NCI-H1694 (cell line): ENCODE measurements around the gene CBX5.
"Not testable (repeated sequence)": the region's sequence is repeated elsewhere in the genome, so short reads cannot be mapped to it uniquely, and the experiment has no call there.

ENCODE experiments used
- DNase-seq: peaks from one replicate; lab custom pipeline; 2025; lab: John Stamatoyannopoulos, UW

The CBX5 gene

DNA sequence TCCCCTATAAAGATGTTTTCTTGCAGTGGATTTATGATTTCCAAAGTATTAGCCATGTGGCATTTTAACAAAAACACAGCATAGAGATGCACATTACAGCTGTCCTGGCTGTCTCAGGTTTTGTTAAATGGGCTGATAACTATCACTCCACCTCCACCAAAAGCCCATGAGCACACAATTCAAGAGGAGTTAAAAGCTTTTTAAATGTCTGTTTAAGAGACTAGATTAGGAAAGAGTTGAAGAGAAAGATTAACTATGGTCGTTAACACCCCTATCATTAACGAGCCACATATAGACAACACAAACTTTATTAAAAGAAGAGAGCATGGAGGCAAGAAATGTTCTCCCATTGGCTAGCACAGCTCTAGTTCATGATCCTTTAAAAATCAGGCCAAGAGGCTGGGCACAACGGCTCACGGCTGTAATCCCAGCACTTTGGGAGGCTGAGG lies 14.5 kb downstream of the CBX5 start:
- no peak for DNase-seq

DNA sequence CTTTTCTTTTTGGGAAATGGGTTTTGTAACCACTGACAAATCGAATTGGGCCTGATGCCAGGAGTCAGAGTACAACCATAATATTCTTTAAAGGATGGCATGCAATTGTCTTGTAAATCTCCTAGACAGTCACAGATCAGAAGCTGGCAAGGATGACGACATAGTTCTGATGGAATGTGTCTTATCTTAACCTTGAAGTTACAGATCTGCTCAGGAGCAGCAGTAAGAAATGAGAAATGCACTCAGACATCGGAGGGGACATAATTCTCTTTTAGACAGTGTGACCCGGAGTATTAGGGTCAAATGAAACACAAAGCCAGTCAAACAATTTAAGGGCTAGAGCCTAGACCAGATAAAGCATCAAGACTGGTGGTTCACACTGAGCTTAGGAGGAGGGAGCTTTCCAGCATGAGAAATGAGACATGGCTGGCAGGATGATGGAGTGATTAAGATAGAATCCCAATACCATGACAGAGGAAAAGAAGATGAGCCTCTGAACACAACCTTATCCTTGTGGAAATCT lies 17.5 kb downstream of the CBX5 start:
- DNase-seq = no peak

DNA sequence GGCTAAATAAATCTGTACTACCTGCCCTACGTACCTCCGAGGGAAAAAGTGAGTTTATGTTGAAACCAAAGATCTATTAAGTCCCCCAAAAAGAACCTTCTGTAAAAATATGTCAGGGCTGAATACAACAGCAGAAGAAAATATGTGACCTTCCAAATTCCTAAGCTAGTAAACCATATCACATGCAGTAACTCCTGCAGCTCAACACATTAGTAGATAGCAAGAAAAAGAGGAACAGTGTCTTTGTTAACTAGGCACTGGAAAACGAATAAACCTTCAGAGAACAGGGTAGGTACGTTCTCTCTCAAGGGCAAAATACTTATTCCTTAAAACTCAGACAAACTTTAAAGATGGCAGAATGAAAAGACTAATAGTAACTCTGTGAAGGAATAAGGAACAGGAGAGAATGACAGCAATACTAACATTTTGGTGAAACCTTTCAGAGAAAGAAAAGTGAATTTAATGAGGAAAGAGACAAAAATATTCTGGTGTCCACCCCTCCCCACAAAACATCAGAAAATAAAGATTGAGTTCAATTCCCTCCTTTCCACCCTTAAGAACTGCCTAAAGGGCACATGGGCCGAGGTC lies 18.0 kb downstream of the CBX5 start:
- DNase-seq = no peak

DNA sequence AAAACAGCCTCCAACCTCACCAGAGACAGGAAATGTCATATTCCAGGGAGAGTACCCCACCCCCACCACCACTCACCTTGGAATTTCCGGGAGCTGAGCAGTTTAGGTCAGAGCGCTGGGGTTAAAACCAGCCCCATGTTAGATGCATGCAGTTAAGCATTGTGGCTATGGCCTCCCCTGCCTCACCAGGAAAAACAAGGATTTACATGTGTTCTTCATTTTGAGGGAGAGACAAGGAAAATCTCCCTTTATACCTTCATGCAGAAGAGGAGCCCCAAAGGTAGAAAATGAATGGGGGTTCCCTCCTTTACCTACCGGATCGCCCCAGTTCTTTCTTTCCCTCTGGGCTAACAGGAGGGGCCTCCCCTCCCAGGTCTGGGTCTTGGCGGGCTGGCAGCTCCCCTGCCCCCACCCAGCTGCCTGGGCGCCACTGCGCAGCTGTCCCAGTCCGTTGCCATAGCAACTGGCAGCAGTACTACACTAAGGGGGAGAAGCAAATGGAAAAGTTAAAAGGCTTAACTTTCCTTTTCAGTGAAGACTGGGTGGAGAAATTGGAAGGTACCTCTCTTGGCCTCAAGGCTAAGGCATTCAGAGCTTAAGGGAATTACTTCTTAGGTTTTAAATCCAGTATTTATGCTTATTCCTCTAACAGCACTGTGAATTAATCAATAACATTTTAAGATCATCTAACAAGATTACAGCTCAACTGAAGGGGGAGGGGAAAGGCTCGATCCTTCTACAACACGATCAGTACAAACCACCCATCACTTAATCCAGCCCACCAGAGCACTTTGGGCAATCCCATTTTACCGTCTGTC lies 20.5 kb downstream of the CBX5 start:
- DNase-seq = peak; percentile 75

DNA sequence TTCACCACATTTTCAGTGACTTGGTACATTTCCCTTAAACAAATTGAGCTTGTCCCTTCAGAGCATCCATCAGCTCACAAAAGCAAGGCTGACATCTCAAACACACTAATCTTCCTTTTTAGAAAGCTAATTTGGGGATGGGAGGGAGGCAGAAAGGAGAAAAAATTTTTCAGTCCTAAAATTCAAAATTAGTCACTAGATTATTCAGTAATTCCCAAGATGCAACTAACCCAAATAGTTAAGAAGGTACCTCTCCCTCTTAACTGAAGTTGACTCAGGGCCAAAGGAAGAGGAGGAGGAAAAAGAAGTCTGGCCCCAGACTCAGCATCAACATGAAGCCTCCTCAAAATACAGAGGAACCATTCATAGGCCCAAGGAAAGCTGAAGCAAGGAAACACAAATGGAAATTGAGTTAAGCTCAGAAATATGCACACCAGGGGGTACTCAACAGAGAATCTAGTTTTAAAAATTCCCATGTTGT lies 21.7 kb downstream of the CBX5 start:
- no peak for DNase-seq

DNA sequence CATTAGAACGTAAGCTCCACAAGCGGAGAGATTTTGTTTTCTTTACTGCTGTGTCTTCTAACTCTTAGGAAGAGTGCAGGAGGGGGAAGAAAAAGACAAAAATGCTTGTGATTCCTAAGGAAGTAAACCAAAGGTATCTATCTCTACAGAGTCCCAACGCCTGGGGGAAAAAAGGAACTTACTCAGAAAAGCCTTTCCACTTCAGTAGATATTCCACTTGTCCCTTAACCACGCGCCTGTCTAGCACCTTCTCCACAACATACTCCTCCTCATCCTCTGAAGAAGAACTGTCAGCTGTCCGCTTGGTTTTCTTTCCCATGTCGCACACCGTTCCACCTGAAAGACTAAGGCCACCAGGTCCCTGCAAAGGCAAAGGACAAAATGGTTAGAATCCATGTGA lies 22.6 kb downstream of the CBX5 start:
- no peak for DNase-seq

DNA sequence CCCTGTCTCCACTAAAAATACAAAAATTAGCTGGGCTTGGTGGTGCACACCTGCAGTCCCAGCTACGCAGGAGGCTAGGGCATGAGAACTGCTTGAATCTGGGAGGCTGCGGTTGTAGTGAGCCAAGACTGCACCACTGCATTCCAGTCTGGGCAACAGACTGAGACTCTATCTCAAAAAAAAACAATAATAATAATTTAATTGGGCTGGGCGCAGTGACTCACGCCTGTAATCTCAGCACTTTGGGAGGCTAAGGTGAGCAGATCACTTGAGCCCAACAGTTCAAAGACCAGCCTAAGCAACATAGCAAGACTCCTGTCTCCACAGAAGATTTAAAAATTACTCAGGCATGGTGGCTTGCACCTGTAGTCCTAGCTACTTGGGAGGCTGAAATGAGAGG lies 26.7 kb downstream of the CBX5 start:
- no peak for DNase-seq

DNA sequence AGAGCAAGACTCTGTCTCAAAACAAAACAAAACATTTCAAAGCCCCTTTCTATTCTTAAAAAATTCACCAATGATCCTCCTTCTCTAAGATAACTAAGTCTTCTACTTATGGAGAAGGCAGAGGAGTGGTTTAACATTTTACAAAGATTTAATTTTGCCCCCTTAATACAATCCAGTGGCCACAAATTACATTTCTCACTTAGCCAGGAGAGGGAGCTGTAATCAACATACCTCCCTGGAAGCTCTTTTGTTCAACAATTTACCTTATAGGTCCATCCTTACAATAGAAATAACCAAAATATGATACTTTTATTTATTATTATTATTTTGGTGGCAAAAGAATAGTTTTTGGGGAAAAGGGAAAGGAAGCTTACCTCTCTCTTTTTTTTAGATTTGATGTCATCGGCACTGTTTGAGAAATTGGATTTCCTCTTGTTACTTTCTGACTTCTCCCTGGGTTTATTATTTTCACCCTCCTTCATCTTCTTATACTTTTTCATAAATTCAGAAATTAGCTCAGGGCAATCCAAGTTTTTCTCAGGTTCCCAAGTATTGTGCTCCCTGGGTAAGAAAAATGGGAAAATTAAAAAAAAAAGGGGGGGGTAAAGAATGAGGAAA lies 28.1 kb downstream of the CBX5 start:
- DNase-seq = peak; percentile 36

DNA sequence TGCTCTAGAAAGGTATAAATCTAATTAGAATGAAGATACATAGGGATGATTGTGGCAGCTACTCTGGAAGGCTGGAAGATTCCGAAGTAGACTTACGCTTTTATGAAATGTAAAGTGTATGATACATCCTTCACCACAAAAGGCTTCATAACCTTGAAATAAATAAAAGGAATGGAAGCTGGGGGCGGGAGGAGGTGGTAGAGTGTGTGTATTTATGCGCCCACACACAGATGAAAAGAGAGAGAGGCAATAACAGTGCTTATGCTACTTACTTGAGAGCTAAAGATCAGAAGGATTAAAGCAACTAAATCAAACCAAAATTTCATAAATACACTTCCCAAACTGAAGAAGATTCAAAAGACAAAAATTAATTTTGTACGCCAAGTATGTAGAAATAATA lies 30.4 kb downstream of the CBX5 start:
- no peak for DNase-seq

DNA sequence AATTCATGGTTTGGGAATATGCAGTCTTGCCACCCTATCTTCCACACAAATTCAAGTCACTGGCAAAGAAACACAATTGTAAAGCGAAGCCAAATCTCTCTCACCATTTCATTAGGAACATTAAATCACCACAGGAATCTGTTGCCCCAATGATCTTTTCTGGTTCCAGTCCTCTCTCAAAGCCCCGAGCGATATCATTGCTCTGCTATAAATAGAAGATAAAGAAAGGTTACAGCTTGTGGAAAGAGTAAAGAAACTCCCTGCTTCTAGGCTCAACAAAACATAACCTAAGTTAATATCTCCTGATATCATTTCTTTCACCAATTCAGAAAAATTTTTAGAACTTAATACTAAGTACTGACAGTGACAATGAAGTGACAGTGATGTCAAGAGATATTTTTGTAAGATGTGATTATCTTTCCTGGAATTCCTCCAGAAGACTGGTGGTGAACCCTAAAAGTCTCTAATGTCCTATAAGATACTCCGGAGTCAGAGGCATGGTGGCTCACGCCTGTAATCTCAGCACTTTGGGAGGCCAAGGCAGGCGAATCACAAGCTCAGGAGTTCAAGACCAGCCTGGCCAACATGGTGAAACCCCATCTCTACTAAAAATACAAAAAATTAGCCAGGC lies 33.8 kb downstream of the CBX5 start:
- no peak for DNase-seq

DNA sequence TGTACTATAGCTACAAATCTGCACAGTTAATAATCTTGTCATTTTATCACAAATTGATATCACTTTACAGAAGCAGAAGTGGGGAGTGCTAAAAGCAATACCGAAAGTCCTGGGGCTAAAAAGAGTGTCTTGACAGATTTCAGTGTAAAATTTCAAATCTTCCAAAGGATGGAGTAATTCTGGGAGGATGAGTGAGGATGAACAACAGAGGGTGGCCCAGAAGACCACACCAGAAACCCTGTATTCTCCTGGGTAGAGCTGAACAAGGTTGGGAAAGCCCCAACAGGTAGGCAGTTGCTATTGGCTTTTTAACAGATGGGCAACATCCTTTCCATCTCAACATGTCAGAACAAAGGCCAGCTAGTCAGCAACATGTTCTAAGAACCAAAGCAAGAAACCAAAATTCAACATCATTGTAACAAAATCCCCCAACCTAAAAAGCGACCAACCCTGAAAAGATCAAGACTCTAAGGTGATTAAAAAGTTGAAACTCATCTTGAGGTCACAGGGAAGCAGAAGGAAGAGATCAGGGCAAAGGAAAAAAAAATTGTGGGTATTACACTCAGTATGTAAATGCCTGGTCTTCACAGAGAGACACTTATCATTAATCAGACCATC lies 38.8 kb downstream of the CBX5 start:
- DNase-seq = no peak

DNA sequence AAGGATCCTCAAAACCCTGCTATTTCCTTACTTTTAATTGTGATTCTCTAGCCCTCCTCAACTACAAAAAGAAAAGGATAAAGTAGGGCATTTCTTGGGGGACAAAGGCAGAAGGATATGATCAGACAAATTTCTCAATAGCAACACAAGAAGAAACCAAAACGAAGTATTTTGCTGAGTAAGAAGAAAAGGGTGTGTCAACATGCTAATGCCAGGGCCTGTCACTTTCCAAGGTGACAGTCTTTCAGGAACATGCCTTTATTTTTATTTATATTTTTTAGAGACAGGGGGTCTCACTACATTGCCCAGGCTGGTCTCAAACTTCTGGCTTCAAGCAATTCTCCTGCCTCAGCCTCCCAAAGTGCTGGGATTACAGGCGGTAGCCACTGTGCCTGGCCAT lies 39.8 kb downstream of the CBX5 start:
- DNase-seq = no peak

DNA sequence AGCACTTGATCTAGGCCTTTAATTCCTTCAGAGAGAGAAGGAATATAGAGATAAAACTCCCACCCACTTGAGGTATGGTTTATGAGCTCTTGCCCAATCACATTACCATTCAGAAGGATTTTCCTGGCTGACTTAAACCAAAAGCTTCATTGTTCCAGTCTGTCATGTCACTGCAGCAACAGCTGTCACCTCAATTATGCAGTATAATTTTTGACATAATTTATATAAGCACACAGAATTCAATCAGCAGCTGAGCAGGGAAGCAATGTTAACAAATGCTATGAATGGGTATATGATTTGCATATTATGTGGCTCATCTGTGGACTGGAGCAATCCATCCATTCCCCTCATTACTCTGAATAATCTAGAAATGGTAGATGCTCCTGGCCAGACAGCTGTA lies 40.3 kb downstream of the CBX5 start:
- peak; percentile 77 for DNase-seq

DNA sequence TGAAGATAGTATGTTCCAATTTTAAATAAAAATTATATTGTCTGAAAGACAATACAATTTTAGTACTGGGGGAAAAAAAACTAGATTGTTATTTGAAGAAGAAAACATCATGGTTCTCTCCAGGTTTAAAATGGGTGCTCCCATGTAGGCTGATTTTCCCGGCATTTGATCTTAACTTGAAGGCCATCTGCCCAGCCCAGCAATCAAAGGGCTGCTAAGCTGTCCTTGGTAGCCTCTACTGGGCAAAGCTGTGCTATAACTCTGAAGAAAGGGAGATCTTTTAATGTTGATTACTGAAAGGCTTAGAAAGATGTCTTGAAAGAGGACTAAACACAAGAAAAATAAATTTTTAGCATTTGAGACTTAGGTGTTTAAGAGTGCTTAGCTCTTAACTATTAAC lies 41.4 kb downstream of the CBX5 start:
- no peak for DNase-seq

DNA sequence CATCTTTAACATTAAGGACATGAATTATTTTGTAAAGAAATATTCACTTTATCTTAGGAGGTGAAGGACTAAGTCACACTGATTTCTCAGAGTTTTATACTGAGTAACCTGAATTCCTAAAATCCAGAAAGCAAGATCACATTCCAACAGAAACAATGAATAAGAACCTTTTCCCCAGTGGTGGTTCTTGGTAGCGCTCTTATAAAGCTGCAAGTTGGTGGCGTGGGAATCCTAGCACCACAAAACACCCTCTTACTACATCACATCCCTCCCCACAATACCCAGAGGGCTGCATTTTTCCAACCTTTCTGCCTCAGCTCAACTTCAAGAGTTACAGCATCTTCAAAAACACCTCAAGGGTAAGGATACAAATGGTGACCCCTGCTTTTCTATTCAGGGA lies 47.1 kb downstream of the CBX5 start:
- no peak for DNase-seq

DNA sequence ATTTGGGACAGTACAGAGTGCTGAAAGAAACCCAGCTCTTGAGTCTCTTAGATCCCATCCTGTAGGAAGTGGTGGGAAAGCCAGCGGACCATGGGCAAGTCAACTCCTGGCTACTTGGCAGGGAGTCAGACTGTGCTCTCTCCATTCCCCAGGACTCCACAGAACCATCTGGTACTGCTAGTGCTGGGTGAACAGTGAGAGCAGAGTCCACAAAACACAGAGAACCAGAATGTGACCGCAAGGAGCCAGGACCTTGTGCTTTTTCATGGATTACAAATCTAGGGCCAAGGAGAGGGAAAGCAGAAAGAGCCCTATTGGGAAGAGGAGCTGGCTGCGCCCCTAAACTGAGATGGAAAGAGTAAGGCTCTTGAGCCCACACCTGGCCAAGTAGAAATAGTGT lies 48.7 kb downstream of the CBX5 start:
- DNase-seq = not testable (repeated sequence)

DNA sequence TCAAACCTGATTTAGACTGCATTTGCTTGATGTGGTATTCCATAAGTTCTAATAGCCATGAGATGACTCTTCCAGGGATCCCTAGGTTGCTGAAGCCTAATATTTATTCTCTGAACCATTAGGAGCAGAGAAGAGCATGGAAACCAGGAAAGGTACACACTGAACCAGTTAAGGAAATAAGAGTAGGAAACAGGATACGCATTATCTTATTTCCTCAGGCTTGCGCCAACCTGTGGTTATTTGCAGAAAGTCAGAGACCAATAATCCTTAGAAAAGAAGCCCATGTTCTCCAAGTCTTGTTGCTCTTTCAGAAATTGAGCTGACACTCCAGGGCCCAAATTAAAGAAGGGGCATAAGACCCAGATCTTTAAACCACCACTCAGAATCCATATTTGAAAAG lies 49.4 kb downstream of the CBX5 start:
- DNase-seq = no peak

DNA sequence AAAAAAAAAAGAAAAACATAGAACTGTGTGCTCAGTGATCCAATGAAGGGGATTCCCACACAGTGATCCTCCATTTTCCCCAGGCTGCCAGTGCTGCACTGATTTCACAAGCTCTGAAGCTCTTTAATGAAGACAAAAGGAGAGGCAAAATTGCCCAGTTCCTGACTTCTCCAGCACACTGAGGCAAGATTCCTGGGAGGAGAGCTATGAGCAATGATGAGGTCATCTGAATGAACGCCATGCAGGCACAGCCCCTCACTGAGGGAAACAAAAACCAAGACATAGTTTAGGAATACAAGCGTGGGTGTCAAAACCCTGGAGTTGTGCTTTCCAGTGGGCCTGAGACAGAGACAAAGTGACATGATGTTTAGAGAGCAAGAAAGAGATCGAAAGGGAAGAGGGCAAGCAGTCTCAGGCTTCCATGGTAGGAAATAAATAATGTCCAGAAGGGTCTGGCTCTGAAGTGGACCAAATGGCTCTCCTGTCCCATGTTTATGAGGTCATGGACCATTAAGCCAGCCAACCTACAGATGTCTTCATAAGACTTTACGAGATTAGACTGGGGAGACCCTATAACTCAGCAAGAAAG lies 50.2 kb downstream of the CBX5 start:
- no peak for DNase-seq

DNA sequence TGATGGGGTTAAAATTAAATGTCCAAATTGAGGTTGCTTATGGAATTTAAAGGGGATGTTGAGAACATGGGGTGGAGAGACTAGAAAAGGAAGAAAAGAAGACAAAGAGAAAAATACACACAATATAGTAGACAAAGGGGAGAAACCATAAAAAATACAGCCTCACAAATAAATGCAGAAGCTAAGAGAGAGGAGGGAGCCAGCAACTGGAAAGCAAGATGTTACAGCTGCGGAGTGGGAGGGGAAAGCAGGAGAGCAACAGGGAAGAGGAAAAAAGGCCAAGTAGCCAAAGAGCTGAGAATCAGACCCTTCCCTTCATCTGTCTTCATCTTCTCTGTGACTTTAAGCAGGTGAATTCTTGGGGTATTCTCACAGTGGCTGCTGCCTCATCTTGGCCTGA lies 51.5 kb downstream of the CBX5 start:
- DNase-seq = peak; percentile 13

DNA sequence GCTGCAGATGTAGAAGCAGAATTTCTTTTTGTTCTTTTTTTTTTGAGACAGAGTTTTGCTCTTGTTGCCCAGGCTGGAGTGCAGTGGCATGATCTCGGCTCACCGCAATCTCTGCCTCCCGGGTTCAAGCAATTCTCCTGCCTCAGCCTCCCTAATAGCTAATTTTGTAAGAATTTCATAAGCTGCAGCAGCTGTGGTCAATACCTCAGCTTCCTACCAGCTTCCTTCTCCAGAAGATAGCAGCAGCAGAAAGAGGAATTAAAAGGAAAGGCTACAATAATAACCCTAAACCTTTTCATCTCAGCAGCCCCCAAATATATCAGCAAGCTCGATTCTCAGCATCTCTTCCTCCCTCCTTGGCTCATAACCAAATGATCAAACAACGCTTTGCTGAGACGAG lies 52.0 kb downstream of the CBX5 start:
- DNase-seq = not testable (repeated sequence)

DNA sequence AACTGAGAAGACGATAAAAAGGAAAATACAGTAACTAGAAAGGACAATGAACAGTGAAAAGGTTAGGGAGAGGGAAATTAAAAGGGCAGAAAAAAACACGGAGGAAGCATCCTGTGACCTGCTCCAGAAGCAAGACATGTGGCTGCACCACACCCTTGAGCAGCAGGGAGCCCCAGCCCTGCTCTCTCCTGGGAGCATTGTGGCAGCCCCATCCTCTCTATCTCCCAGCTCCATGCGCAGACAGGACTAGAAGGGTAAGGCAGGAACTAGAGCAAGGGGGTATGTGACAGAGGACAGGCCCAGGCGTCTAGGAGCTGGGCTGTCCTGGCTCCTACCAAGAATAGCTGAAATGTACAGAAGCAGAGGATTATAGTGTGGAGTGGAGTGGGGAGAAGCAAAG lies 52.5 kb downstream of the CBX5 start:
- DNase-seq = no peak

DNA sequence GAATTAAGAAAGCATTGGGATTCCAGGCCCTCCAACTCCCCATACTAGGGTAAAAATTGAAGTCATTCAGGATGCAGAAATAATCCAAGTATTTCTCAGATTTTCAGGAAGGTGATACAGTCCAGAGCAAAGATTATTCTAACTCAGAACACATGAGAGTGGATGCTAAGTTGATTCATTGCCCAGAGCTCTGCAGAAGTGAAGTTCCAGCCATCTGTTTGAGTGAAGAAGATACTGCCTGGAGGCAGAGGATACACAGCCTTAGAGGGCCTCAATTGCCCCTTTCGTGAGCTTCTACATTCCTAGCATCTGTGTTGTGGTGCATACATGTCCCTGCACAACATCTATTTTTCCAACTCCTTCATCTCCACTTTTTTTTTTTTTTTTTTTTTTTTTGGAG lies 54.3 kb downstream of the CBX5 start:
- no peak for DNase-seq
